Activated CD8-positive, alpha-beta memory T cell treated with anti-CD3 and anti-CD28 coated beads, Interleukin-2, amount 50 U/mL, for 24 hours (primary cell): ENCODE measurements around the gene SP9.
"Not testable (repeated sequence)": the region's sequence is repeated elsewhere in the genome, so short reads cannot be mapped to it uniquely, and the experiment has no call there.

ENCODE experiments used
- DNase-seq: peaks from one replicate; pipeline ENCODE4 v3.0.0-alpha.2; 2020; ENCODE audit errors: extremely low read depth

Gene SP9

DNA sequence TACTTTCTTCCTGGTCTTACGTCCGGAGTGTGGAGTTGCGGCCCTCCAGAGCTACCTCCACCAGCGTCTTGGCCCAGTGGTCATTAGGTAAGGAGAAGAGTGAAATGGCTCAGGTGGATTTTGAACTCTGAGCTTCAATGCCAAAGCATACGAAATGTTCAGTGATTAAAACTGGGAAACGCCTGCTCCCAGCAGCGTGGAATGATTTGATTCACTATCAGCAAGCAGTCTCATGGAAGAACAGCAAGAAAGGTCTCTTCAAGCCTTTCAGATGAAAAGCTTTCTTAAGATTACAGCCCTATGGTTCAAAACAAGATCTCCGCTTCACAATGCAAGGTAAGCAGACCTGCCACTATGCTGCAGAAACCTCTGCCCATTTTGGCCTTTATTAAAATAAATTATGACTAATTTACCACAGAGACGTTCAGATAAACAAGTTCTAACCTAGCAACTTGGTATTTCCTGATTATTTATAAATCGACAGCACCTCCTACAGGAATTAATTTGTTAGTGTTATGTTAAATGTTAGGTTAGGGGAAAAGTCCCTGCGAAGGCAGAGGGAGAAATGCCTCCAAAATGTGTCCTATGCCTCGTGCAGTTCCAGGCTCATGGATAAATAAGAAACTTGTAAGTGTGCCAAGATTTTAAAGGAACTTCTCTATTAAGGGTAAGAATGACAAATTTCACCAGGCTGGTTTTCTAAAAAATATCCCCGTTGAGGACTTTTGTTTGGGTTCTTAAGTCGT lies 10.1 kb downstream of the SP9 start:
- no peak for DNase-seq

GRCh38 chr2:174350018-174350417 lies 15.3 kb downstream of the SP9 start:
- no peak for DNase-seq

DNA sequence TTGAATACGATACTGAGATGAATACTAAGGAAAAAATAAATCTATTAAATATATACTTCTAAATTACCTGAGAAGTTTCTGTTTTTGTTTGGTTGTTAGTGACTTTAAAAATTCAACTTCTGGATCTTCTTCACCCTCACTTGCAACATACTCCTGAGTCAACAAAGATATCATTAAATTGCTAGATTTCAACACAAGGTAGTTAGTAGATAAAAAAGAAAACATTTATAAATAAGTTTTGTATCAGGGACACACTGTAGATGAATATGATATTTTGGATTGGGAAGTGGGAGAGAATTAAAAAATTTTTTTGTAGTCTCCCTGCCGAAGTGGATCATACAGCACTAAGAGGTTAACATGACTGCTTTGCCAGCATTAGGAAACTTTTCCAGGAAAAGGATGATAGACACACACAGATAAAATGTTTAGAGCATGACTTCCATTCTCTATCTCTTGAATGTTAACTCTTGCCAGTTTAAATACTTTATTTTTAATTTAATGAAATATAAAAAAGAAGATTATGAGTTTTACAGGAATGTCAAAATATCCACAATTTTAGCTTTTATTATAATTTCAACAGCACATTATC lies 15.9 kb downstream of the SP9 start:
- DNase-seq: no peak

GRCh38 chr2:174353004-174353403 lies 18.2 kb downstream of the SP9 start:
- no peak for DNase-seq

- no peak for DNase-seq
These were observed 21.6 kb downstream of the SP9 start for GRCh38 chr2:174356347-174356746.

GRCh38 chr2:174359663-174360062 lies 24.9 kb downstream of the SP9 start:
- not testable (repeated sequence) for DNase-seq

GRCh38 chr2:174362949-174363348 lies 28.2 kb downstream of the SP9 start:
- DNase-seq: no peak

- not testable (repeated sequence) for DNase-seq
These were observed 28.9 kb downstream of the SP9 start for GRCh38 chr2:174363492-174364225.

- DNase-seq: no peak
These were observed 29.9 kb downstream of the SP9 start for GRCh38 chr2:174364628-174365027.

DNA sequence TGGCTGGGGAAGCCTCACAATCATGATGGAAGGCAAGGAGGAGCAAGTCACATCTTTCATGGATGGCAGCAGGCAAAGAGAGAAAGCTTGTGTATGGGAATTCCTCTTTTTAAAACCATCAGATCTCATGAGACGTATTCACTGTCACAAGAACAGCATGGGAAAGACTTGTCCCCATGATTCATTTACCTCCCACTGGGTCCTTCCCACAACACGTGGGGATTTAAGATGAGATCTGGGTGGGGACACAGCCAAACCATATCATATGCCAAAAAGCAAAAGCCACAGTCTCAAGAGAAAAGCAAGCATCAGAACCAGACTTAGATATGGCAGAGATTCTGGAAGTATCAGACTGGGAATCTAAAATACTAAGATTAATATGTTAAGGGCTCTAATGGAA lies 30.8 kb downstream of the SP9 start:
- DNase-seq: no peak

GRCh38 chr2:174368691-174369090 lies 33.9 kb downstream of the SP9 start:
- DNase-seq: no peak

GRCh38 chr2:174376967-174377366 lies 42.2 kb downstream of the SP9 start:
- DNase-seq: no peak

- DNase-seq: no peak
These were observed 49.0 kb downstream of the SP9 start for GRCh38 chr2:174383796-174384195.

GRCh38 chr2:174385201-174385600 lies 50.4 kb downstream of the SP9 start:
- DNase-seq: no peak
